IMR-90 (cell line): ENCODE measurements around the gene KIF3A.

Experiments used
- POLR2A ChIP-seq: IDR thresholded peaks from 2 replicates; pipeline ENCODE4 v1.6.1; 2012; ENCODE audit warnings: mild to moderate bottlenecking, low read depth, low read length
- RAD21 ChIP-seq: IDR thresholded peaks from 2 replicates; pipeline ENCODE4 v1.6.1; 2012; ENCODE audit warnings: low read length, improper control_type of control experiment
- TF ChIP-seq, protein P1 (sequence below): conservative IDR thresholded peaks from 2 replicates; pipeline ENCODE4 v1.5.1; 2012; ENCODE audit warnings: mild to moderate bottlenecking, low read depth, low read length, improper control_type of control experiment
- TF ChIP-seq, protein P2 (sequence below): fragments of 150-350 bp; IDR thresholded peaks from 2 replicates; pipeline ENCODE4 v1.6.1; 2017; ENCODE audit warnings: mild to moderate bottlenecking, antibody characterized with exemption, low read length, low read depth

DNA sequence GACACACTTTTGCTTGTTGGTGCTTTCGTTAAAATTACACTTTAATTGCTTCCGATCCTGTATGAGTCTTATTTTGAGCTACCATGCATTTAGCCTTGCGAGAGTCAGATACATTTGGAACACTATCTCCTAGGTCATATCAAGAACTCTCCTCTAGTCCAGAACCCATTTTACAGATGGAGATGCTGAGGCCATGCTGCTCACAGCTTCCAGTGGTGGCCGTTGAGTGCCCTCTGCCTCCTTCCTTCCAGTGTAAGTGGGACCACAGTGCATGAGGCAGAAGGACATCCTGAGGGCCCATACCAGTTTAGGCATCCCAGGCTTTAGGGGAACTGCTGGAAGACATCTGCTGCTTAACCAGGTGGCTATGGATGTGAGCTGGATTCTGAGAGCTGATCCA, 16.8 kb upstream of the KIF3A start:
- TF ChIP-seq RAD21 (no peak), POLR2A (no peak)
- TF ChIP-seq, protein P1, sequence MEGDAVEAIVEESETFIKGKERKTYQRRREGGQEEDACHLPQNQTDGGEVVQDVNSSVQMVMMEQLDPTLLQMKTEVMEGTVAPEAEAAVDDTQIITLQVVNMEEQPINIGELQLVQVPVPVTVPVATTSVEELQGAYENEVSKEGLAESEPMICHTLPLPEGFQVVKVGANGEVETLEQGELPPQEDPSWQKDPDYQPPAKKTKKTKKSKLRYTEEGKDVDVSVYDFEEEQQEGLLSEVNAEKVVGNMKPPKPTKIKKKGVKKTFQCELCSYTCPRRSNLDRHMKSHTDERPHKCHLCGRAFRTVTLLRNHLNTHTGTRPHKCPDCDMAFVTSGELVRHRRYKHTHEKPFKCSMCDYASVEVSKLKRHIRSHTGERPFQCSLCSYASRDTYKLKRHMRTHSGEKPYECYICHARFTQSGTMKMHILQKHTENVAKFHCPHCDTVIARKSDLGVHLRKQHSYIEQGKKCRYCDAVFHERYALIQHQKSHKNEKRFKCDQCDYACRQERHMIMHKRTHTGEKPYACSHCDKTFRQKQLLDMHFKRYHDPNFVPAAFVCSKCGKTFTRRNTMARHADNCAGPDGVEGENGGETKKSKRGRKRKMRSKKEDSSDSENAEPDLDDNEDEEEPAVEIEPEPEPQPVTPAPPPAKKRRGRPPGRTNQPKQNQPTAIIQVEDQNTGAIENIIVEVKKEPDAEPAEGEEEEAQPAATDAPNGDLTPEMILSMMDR: no peak
- TF ChIP-seq, protein P2, sequence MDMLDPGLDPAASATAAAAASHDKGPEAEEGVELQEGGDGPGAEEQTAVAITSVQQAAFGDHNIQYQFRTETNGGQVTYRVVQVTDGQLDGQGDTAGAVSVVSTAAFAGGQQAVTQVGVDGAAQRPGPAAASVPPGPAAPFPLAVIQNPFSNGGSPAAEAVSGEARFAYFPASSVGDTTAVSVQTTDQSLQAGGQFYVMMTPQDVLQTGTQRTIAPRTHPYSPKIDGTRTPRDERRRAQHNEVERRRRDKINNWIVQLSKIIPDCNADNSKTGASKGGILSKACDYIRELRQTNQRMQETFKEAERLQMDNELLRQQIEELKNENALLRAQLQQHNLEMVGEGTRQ: no peak
